ENCODE measurements around the gene BRPF1.

The BRPF1 gene

DNA sequence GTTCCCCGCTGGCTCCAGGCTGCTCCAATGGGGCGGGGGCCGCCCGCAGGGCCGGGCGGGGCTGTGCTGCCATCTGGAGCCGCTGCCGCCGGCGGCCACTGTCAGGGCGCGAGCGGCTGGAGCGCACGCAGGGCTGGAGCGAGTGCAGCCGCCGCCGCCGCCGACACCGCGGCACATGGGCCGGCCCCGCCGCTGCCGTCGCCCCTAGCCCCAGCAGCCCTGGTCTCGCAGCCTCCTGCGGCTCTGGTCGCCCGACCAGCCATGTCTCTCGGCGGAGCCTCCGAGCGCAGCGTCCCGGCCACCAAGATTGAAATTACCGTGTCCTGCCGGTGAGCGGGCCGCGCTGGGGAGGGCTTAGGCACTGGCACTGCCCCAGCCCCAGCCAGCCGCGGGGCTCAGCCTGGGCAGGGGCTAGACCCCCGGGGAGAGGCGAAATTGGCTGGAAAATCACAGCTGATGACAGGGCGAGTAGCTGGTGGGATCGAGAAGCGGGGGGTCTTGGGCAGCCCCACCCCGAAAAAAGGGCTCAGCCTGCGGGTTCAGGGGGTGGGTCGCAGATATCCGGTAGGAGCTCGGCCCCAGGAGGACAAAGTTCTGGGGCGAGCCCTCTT lies 27.7 kb upstream of the BRPF1 start, which contains the start of gene CPNE9:
Gene CPNE9, plus strand, starts transcription at position 98 of the 611 bp plus-strand sequence. Its CDS starts 164 bp downstream, at position 262.
- no peak for DNase-seq

- DNase-seq, result no peak
These were observed 26.9 kb upstream of the BRPF1 start for GRCh38 chr3:9704347-9705322.

- DNase-seq, result no peak
These were observed 21.3 kb upstream of the BRPF1 start for GRCh38 chr3:9710174-9710739.

- DNase-seq, result no peak
These were observed 19.1 kb upstream of the BRPF1 start for GRCh38 chr3:9712415-9712814.

- DNase-seq, result no peak
These were observed 18.4 kb upstream of the BRPF1 start for GRCh38 chr3:9713142-9713541.

DNA sequence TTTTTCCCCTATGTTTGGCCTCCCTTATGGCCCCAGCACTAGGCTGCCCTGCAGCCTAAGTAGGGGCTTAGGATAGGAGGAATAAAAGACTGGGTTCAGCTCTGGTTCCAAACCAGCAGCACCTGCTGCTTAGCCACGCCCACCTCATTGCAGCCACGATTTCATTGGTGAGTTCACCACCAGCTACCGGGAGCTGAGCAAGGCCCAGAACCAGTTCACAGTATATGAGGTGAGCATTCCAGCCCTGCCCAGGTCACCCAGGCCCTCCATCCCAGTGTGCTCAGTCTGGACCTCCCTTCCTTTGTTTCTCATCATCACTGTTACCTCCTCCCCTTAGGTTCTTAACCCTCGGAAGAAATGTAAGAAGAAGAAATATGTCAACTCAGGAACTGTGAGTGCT lies 16.4 kb upstream of the BRPF1 start:
- DNase-seq, result no peak

DNA sequence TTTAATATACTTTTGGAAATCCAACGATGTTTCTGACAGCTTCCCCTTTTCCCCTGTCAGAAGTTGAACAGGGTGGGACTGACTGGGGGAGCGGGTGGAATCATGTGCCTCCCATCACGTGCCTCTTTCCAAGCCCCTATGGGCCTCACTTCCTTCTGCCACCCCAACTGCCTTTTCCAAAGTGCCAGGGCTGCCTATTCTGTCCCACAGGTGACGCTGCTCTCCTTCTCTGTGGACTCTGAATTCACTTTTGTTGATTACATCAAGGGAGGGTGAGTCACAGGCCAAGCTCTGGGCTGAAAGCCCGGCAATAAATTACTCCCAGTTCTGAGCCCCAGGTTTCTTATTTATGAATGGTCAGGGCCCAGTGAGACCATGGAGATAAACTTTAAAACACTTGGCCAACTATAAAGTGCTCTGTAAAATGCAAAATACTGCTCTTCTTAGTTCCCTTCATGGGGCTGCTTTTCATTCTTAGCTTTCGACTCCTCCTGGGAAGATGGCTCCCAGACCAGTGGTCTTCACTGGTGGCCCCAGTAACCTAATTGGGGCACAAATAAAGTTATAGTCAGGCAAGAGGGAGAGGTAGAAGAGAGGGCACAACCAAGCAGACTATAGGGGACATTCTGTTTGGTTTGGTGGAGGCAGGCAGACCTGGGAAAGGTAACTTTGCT lies 15.6 kb upstream of the BRPF1 start:
- DNase-seq, result peak; percentile 89 to 94

GRCh38 chr3:9716801-9717555 lies 14.6 kb upstream of the BRPF1 start:
- DNase-seq, result peak; percentile 47 to 68

GRCh38 chr3:9717563-9717962 lies 14.0 kb upstream of the BRPF1 start:
- DNase-seq, result no peak

DNA sequence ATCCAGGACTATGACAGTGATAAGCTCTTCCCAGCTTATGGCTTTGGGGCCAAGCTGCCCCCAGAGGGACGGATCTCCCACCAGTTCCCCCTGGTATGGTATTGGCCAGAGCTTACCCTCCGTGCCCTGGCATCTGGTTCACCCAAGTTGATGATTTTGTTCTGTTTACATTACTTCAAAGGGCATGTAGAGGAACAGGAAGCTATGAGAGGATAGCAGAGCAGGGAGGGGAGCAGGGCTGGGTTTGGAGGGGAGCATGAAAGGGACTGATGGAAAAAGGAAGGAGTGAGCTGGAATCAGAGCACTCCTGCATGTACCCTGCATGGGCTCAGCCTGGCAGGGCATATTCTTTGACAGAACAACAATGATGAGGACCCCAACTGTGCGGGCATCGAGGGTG lies 13.4 kb upstream of the BRPF1 start:
- DNase-seq, result no peak

DNA sequence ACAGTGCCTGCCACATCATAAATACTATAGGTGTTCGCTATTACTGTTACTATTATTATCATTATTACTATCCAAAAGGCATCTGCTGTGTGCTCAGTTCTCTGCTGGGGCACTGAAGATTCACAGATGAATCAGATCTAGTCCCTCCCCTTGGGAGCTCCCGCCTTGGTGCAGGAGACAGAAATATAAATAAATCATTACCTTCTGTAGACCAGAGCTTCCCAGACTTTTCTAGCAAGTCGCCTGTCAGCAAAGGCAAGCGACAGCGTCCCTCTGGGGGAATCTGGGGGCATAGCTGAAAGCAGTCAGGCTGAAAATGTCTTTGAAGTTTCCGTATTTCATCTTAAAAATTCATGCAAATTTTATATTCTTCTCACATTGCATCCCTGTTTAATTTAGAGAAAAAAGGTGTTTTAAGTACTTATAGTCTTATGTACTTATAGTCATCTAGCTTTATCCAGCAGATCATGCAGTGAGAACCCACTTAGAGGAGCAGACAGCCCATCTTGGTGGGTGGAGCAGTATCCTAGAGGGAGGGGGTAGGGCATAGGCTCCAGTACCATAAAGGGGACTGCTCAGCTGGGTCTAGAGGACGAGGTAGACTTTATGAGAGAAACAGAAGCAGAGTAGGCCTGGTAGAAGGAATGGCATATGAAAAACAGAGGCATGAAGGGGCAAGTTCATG lies 10.4 kb upstream of the BRPF1 start:
- no peak for DNase-seq

GRCh38 chr3:9721700-9722060 lies 9.9 kb upstream of the BRPF1 start:
- no peak for DNase-seq

DNA sequence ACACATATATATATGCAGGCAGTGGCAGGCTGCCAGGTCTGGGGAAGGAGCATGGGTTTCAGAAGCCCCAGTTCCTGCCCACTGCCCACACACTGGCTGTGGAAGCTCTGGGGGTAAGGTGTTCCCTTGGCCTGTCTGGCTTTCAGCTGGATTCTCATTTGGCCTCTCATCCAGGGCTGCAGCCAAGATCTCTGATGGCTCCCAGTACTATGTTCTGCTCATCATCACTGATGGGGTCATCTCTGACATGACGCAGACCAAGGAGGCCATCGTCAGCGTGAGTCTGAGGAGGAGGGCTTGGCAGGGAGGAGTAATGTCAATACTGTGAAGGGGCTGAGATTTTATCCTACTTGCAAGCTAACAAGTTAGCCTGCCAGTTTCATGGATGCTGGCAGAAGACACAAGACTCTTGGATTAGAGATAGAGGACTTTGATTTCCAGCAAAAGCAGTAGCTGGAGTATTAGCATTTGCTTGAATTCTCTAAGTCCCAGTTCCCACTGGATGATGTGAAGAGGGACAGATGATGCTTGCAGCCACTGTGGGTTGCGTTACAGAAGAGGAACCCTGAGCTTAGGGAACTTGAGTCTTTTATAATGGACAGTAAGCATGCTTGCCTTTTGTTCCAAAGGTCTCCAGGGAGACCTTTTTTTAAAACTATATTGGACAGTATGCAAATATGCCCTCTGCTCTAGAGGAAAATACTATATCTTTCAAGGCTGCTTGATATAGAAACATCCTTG lies 5.6 kb upstream of the BRPF1 start:
- DNase-seq, result peak in 1 of 2 donors; percentile 25

DNA sequence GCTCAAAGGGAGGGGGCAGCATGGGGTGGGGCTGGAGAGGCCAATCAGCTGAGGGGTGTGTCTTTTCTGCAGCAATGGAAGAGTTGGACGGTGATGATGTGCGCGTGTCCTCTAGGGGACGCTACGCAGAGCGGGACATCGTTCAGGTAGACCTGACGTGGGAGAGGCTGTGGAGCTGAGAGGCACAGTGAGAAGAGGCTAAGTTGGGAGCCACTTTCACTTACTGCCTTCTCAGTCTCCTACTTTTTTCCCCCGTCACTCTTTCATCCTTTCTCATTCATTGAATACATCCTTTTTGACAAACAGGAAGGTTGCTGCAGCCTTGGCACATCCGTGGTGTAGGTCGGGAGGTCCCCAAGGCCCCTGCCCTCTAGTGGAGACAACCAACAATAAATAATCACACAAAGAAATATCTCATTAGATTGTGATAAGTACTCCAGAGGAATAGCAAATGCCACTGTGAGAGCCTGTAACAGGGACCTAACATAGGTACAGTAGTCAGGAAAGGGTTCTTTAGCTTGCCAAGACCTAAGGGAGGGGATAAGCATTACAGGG lies 4.4 kb upstream of the BRPF1 start:
- no peak for DNase-seq

GRCh38 chr3:9727743-9728142 lies 3.8 kb upstream of the BRPF1 start:
- DNase-seq, result no peak

- no peak for DNase-seq
These were observed 2.1 kb upstream of the BRPF1 start for GRCh38 chr3:9729419-9729818.

- peak; percentile 54 to 73 for DNase-seq
These were observed 804 bp upstream of the BRPF1 start for GRCh38 chr3:9730657-9731205.

- DNase-seq, result peak; percentile 60 to 76
These were observed 675 bp downstream of the BRPF1 start for GRCh38 chr3:9732080-9732739.

- no peak for DNase-seq
These were observed 1.2 kb downstream of the BRPF1 start for GRCh38 chr3:9732740-9733115.

- DNase-seq, result no peak
These were observed 5.3 kb downstream of the BRPF1 start for GRCh38 chr3:9736831-9737230.
